Measurements from ENCODE around the gene GPR155. TPM values are rescaled to one million over a fixed set of nuclear protein-coding genes. Genes with fewer than 3 reads are reported as not detected.
"Not testable (repeated sequence)": the region's sequence is repeated elsewhere in the genome, so short reads cannot be mapped to it uniquely, and the experiment has no call there.

GPR155 gene
- total RNA-seq, 1 experiment from 2014 or later, result 2.1 TPM

GRCh38 chr2:174389542-174389941 lies 97.3 kb downstream of the GPR155 start:
- no peaks in the 10 kb centered on the region for H3K9me3 Mint-ChIP-seq (ENCODE audit: low read depth, unreplicated experiment)
- no peak overlapping the region for H3K27ac Mint-ChIP-seq (ENCODE audit: unreplicated experiment)
- CTCF ChIA-PET, result no interaction called here
- peaks cover 10% of the 10 kb centered on the region for H3K4me1 Mint-ChIP-seq (ENCODE audit: low read depth, unreplicated experiment)
- no peak for TF ChIP-seq CTCF (IDR thresholded peaks at IDR 0.05; ENCODE audit: unreplicated experiment)
- DNase-seq, result no peak
- intact Hi-C loops (cut with micrococcal nuclease; ENCODE audit: unreplicated experiment), result no loop called here
- H3K27me3 Mint-ChIP-seq (ENCODE audit: unreplicated experiment), result no peaks in the 10 kb centered on the region
- H3K4me3 Mint-ChIP-seq (ENCODE audit: low read depth, unreplicated experiment), result no peak overlapping the region
- H3K36me3 Mint-ChIP-seq (ENCODE audit: insufficient read depth, unreplicated experiment), result peaks cover 24% of the 10 kb centered on the region
- BruUV-seq (replicated peaks), result no TSS peak

GRCh38 chr2:174388706-174389105 lies 98.1 kb downstream of the GPR155 start:
- H3K4me1 Mint-ChIP-seq (ENCODE audit: low read depth, unreplicated experiment), result peaks cover 10% of the 10 kb centered on the region
- CTCF ChIA-PET; DNase-seq; BruUV-seq (replicated peaks); H3K9me3 Mint-ChIP-seq (ENCODE audit: low read depth, unreplicated experiment); H3K27ac Mint-ChIP-seq (ENCODE audit: unreplicated experiment); H3K4me3 Mint-ChIP-seq (ENCODE audit: low read depth, unreplicated experiment); intact Hi-C loops (cut with micrococcal nuclease; ENCODE audit: unreplicated experiment); H3K27me3 Mint-ChIP-seq (ENCODE audit: unreplicated experiment): not testable (repeated sequence)
- peaks cover 20% of the 10 kb centered on the region for H3K36me3 Mint-ChIP-seq (ENCODE audit: insufficient read depth, unreplicated experiment)

DNA sequence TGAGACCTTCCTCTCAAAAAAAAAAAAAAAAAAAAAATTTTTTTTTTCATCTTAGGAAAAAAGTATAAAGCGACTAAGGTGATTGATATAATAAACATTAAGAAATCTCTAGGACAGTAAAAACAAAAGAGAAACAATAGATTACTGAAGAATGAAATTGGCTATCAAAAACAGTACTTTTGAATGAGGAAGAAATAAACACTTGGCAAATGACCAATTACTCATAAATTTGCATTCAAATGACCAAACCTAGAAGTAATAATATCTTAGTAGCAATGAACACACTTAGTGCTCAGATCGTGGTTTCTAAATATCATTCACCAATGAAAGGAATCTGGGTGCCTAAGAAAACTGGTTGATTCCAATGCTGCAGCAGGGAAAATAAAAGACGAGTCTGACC lies 101.6 kb downstream of the GPR155 start:
- intact Hi-C loops (cut with micrococcal nuclease; ENCODE audit: unreplicated experiment), result no loop called here
- CTCF ChIA-PET, result no interaction called here
- Mint-ChIP-seq H3K9me3 (ENCODE audit: low read depth, unreplicated experiment) (no peaks in the 10 kb centered on the region), H3K27ac (ENCODE audit: unreplicated experiment) (no peak overlapping the region), H3K36me3 (ENCODE audit: insufficient read depth, unreplicated experiment) (peaks cover 2% of the 10 kb centered on the region), H3K4me1 (ENCODE audit: low read depth, unreplicated experiment) (no peaks in the 10 kb centered on the region), H3K27me3 (ENCODE audit: unreplicated experiment) (no peaks in the 10 kb centered on the region), H3K4me3 (ENCODE audit: low read depth, unreplicated experiment) (no peak overlapping the region)
- no peak for DNase-seq
- no TSS peak for BruUV-seq (replicated peaks)
- TF ChIP-seq CTCF (IDR thresholded peaks at IDR 0.05; ENCODE audit: unreplicated experiment), result no peak

DNA sequence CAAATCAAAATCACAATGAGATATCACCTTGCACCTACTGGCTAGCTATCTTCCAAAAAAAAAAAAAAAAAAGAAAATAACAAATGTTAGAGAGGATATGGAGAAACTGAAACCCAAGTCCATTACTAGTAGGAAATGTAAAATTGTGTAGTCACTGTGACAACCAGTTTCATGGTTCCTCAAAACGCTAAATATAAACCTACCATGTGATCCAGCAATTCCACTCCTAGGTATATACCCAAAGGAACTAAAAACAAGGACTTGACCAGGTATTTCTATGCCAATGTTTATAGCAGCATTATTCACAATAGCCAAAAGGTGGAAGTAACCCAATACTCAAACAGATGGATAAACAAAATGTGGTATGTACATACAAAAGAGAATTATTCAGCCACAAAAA lies 103.0 kb downstream of the GPR155 start:
- Mint-ChIP-seq H3K27ac (ENCODE audit: unreplicated experiment) (no peak overlapping the region), H3K27me3 (ENCODE audit: unreplicated experiment) (no peaks in the 10 kb centered on the region), H3K36me3 (ENCODE audit: insufficient read depth, unreplicated experiment) (peaks cover 13% of the 10 kb centered on the region), H3K4me3 (ENCODE audit: low read depth, unreplicated experiment) (no peak overlapping the region), H3K4me1 (ENCODE audit: low read depth, unreplicated experiment) (no peaks in the 10 kb centered on the region), H3K9me3 (ENCODE audit: low read depth, unreplicated experiment) (no peaks in the 10 kb centered on the region)
- no TSS peak for BruUV-seq (replicated peaks)
- no peak for DNase-seq
- no peak for TF ChIP-seq CTCF (IDR thresholded peaks at IDR 0.05; ENCODE audit: unreplicated experiment)
- intact Hi-C loops (cut with micrococcal nuclease; ENCODE audit: unreplicated experiment), result no loop called here
- CTCF ChIA-PET, result interaction anchor here (0.7 kb wide), 1 partner anchor 317 kb away, joined by 3 read pairs; no protein-coding TSS in a partner anchor

Other genes with a start within 250 kb of the GPR155 start
- gene OLA1, start 238.5 kb downstream of the GPR155 start, total RNA-seq (2022), result 102 and 124 TPM in 2 replicates
- gene SP9, start 152.1 kb downstream of the GPR155 start, total RNA-seq (2022), result not detected in 2 replicates
- gene SCRN3, start 91.3 kb downstream of the GPR155 start, total RNA-seq (2022), result 25.6 and 31.5 TPM in 2 replicates
- gene WIPF1, start 110.8 kb upstream of the GPR155 start, total RNA-seq (2022), result 0.73 and 0.87 TPM in 2 replicates

All from Calu3 (cell line).